IMR-90 (cell line): ENCODE results near the gene NTPCR.

Experiments
- CTCF ChIP-seq: conservative IDR thresholded peaks from 2 replicates; pipeline ENCODE4 v1.5.1; 2012; ENCODE audit warnings: mild to moderate bottlenecking, low read depth, low read length, improper control_type of control experiment
- MXI1 ChIP-seq: IDR thresholded peaks from 2 replicates; pipeline ENCODE4 v1.6.1; 2012; ENCODE audit warnings: low read depth, mild to moderate bottlenecking, low read length, moderate library complexity, borderline replicate concordance

- no peak for TF ChIP-seq MXI1
- no peak for TF ChIP-seq CTCF
Observed at GRCh38 chr1:232949636-232950196, 695 bp upstream of the NTPCR start.
